Mucosa of descending colon (tissue), 3 donors: ENCODE results near the gene DRGX. TPM values are rescaled to one million over a fixed set of nuclear protein-coding genes. Genes with fewer than 3 reads are reported as not detected.

Experiments used
- ATAC-seq: fragments of 200-7000 bp; cut with Tn5 transposase; one replicate; pipeline ENCODE4 v1.9.1; 2020; ENCODE audit warnings: mild to moderate bottlenecking, moderate library complexity
- DNase-seq, 3 donors: peaks; one replicate each; pipeline ENCODE4 v3.0.0-alpha.2; 2020
- H3K36me3 ChIP-seq: fragments of 200-600 bp; one replicate; pipeline ENCODE4 v1.8.0; 2021; ENCODE audit warnings: low read depth, mild to moderate bottlenecking
- H3K4me1 ChIP-seq: fragments of 200-600 bp; one replicate; pipeline ENCODE4 v1.8.0; 2021; ENCODE audit warnings: low read depth, mild to moderate bottlenecking
- H3K4me3 ChIP-seq: fragments of 200-600 bp; one replicate; pipeline ENCODE4 v1.8.0; 2021; ENCODE audit warnings: mild to moderate bottlenecking
- H3K9me3 ChIP-seq: fragments of 200-600 bp; one replicate; pipeline ENCODE4 v1.8.0; 2021; ENCODE audit warnings: mild to moderate bottlenecking
- CTCF ChIP-seq: fragments of 200-600 bp; IDR thresholded peaks from one replicate; pipeline ENCODE4 v1.8.0; 2022; ENCODE audit warnings: antibody characterized with exemption, mild to moderate bottlenecking
- intact Hi-C, 2 donors: fragments of 100-400 bp; cut with DNase I in 1 of 2; cut with micrococcal nuclease in 1 of 2; formaldehyde crosslinking; loops; one replicate each; pipeline versions ENCODE4 v1.11.0 to v1.11.1; 2022; cut with DNase I, micrococcal nuclease
- total RNA-seq, 3 donors: library from RNA; stranded (reverse); fragmentation: NEBNext Ultra II Directional in 2 of 3; extraction: Animal tissue kit (Norgen Biotek cat#: 25700) in 2 of 3; gene quantifications; one replicate each; pipeline versions ENCODE4 v1.2.1 to v1.2.4, GENCODE V29; 2021 to 2023
- donor health status: DM: no; HTN: no; CAD: no; lungs with moderate emphysema.
- donor health status: DM: no; HTN: no; CAD: no.
- donor health status: DM: no; HTN: yes; CAD: no.

The DRGX gene
- total RNA-seq, 3 donors from 2014 or later, result 0.10 to 0.35 (median 0.22) TPM

GRCh38 chr10:49370326-49371100 lies 25.4 kb downstream of the DRGX start:
- ATAC-seq, result no peak
- no peak for DNase-seq
- no peaks in the 10 kb centered on the region for H3K4me1 ChIP-seq
- no peak for TF ChIP-seq CTCF
- no peaks in the 10 kb centered on the region for H3K9me3 ChIP-seq
- intact Hi-C loops, result no loop called here
- H3K4me3 ChIP-seq, result no peak overlapping the region
- H3K36me3 ChIP-seq, result no peaks in the 10 kb centered on the region

- Histone ChIP-seq H3K4me3 (no peak overlapping the region), H3K36me3 (no peaks in the 10 kb centered on the region), H3K9me3 (no peaks in the 10 kb centered on the region), H3K4me1 (no peaks in the 10 kb centered on the region)
- no peak for TF ChIP-seq CTCF
- DNase-seq, result no peak
- no peak for ATAC-seq
- intact Hi-C loops, result no loop called here
Observed at GRCh38 chr10:49369216-49370162, 26.4 kb downstream of the DRGX start.

- intact Hi-C loops, result no loop called here
- DNase-seq (no peak), ATAC-seq (no peak)
- Histone ChIP-seq H3K4me1 (no peaks in the 10 kb centered on the region), H3K9me3 (no peaks in the 10 kb centered on the region), H3K4me3 (no peak overlapping the region), H3K36me3 (no peaks in the 10 kb centered on the region)
- TF ChIP-seq CTCF, result no peak
Observed at GRCh38 chr10:49368256-49368655, 27.6 kb downstream of the DRGX start.

- no peak for TF ChIP-seq CTCF
- no peaks in the 10 kb centered on the region for H3K36me3 ChIP-seq
- no peaks in the 10 kb centered on the region for H3K9me3 ChIP-seq
- no peak overlapping the region for H3K4me3 ChIP-seq
- ATAC-seq, result no peak
- DNase-seq, result no peak
- H3K4me1 ChIP-seq, result no peaks in the 10 kb centered on the region
- intact Hi-C loops, result no loop called here
Observed at GRCh38 chr10:49367600-49367999, 28.3 kb downstream of the DRGX start.

- no peak for ATAC-seq
- intact Hi-C loops, result no loop called here
- Histone ChIP-seq H3K9me3 (no peaks in the 10 kb centered on the region), H3K4me3 (no peak overlapping the region), H3K4me1 (no peaks in the 10 kb centered on the region), H3K36me3 (no peaks in the 10 kb centered on the region)
- no peak for TF ChIP-seq CTCF
- no peak for DNase-seq
Observed at GRCh38 chr10:49366460-49366859, 29.4 kb downstream of the DRGX start.
